Suprapubic skin (tissue), 4 donors: Measurements from ENCODE around the gene TMUB1. TPM values are rescaled to one million over a fixed set of nuclear protein-coding genes. Genes with fewer than 3 reads are reported as not detected.

ENCODE experiments used
- DNase-seq, 2 donors: peaks; one replicate each; pipeline ENCODE4 v3.0.0-alpha.2; 2019; ENCODE audit warnings: low spot score in 2 of 2
- H3K27ac ChIP-seq: fragments of 200-600 bp; sonication (generic); one replicate; pipeline ENCODE4 v1.5.1; 2019
- H3K27me3 ChIP-seq: fragments of 200-600 bp; sonication (generic); one replicate; pipeline ENCODE4 v1.5.1; 2019
- H3K36me3 ChIP-seq: fragments of 200-600 bp; sonication (generic); one replicate; pipeline ENCODE4 v1.5.1; 2019
- H3K4me1 ChIP-seq: fragments of 200-600 bp; sonication (generic); one replicate; pipeline ENCODE4 v1.5.1; 2019
- H3K4me3 ChIP-seq: fragments of 200-600 bp; sonication (generic); one replicate; pipeline ENCODE4 v1.5.1; 2019; ENCODE audit warnings: mild to moderate bottlenecking
- H3K9me3 ChIP-seq: fragments of 200-600 bp; sonication (generic); one replicate; pipeline ENCODE4 v1.5.1; 2019
- EP300 ChIP-seq: sonication (generic); formaldehyde crosslinking; IDR thresholded peaks from one replicate; pipeline ENCODE4 v1.6.1; 2017; ENCODE audit warnings: antibody characterized with exemption
- POLR2A ChIP-seq, 2 donors: fragments of 450-650 bp; IDR thresholded peaks; one replicate each; pipeline ENCODE4 v1.6.1; 2017; ENCODE audit warnings: antibody characterized with exemption in 2 of 2, mild to moderate bottlenecking in 2 of 2, moderate library complexity in 2 of 2
- POLR2AphosphoS5 ChIP-seq, 3 donors: sonication (generic); formaldehyde crosslinking; IDR thresholded peaks; one replicate each; pipeline ENCODE4 v1.6.1; 2017; ENCODE audit warnings: antibody characterized with exemption in 3 of 3
- WGBS: methylation state at CpG from one replicate; pipeline ENCODE4 v1.1.5; 2018; 5-methylcytosine and 5-hydroxymethylcytosine counted together
- total RNA-seq, 4 donors: library from RNA; depleted of rRNA; stranded (reverse); fragments of >200 nt; gene quantifications; one replicate each; pipeline ENCODE4 v1.1.0, GENCODE V29; 2016
- TF ChIP-seq, protein P1 (sequence below), 2 donors: fragments of 200-600 bp in 1 of 2; fragments of 450-650 bp in 1 of 2; sonication (generic) in 1 of 2; IDR thresholded peaks; one replicate each; pipeline ENCODE4 v1.5.1; 2016 to 2019; ENCODE audit warnings: antibody characterized with exemption in 2 of 2, mild to moderate bottlenecking in 1 of 2, moderate library complexity in 1 of 2

The TMUB1 gene
- total RNA-seq, 4 donors from 2014 or later: 32.5 to 50.3 (median 45.7) TPM

- Histone ChIP-seq H3K4me1 (peaks cover 69% of the 10 kb centered on the region), H3K36me3 (peaks cover 27% of the 10 kb centered on the region), H3K27ac (peak overlapping the region; percentile 91), H3K27me3 (no peaks in the 10 kb centered on the region), H3K9me3 (no peaks in the 10 kb centered on the region), H3K4me3 (peak overlapping the region; percentile 75)
- DNase-seq: no peak
- 2% methylated on average over 9 of the region's 31 CpGs for WGBS
- TF ChIP-seq POLR2A (IDR thresholded peaks at IDR 0.05): no peak
- TF ChIP-seq, protein P1, sequence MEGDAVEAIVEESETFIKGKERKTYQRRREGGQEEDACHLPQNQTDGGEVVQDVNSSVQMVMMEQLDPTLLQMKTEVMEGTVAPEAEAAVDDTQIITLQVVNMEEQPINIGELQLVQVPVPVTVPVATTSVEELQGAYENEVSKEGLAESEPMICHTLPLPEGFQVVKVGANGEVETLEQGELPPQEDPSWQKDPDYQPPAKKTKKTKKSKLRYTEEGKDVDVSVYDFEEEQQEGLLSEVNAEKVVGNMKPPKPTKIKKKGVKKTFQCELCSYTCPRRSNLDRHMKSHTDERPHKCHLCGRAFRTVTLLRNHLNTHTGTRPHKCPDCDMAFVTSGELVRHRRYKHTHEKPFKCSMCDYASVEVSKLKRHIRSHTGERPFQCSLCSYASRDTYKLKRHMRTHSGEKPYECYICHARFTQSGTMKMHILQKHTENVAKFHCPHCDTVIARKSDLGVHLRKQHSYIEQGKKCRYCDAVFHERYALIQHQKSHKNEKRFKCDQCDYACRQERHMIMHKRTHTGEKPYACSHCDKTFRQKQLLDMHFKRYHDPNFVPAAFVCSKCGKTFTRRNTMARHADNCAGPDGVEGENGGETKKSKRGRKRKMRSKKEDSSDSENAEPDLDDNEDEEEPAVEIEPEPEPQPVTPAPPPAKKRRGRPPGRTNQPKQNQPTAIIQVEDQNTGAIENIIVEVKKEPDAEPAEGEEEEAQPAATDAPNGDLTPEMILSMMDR (IDR thresholded peaks at IDR 0.05): no peak
- TF ChIP-seq EP300: no peak
- no peak for TF ChIP-seq POLR2AphosphoS5 (IDR thresholded peaks at IDR 0.05)
Observed at GRCh38 chr7:151080067-151080521, 3.2 kb downstream of the TMUB1 start.

DNA sequence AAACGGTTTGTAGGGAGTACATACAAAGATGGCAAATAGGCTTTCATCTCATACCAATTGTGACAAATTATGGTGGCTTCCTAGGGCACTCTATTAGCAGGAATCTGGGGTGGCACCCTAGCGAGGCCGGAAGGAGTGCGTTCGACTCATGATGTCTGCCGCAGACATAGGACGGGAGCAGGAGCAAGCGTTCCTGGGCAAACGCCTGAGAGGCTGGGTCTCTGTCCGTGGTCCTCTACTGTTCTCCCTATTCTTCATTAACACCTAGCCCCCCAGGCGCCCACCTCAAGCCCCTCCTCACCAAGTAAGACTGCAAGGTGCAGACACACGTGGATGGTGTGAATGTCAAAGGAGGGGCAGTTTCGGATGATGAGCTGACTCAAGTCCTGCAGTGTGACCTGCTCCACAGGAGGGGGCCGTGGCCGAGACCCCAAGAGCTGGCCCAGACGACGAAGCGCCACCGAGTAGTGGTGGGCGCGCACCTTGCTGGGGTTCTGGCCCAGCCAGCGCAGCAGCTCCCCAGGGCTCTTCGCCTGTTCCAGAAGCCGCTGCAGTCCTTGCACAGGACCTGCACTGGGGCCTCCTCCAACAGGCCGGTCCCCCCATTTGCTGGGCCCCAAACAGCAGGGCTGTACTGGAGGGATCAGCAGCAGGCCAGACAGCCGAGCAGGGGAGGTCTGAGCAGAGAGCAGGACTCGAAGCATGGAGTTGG, 3.9 kb downstream of the TMUB1 start:
- Histone ChIP-seq H3K4me1 (peaks cover 67% of the 10 kb centered on the region), H3K27me3 (no peaks in the 10 kb centered on the region), H3K9me3 (no peaks in the 10 kb centered on the region), H3K36me3 (peaks cover 35% of the 10 kb centered on the region), H3K4me3 (peak overlapping the region; percentile 75), H3K27ac (no peak overlapping the region)
- peak in 1 of 2 donors; percentile 64 for DNase-seq
- TF ChIP-seq, protein P1 (IDR thresholded peaks at IDR 0.05): no peak
- no peak for TF ChIP-seq EP300
- no peak for TF ChIP-seq POLR2AphosphoS5 (IDR thresholded peaks at IDR 0.05)
- TF ChIP-seq POLR2A (IDR thresholded peaks at IDR 0.05): no peak
- WGBS: 78% methylated on average over 23 of the region's 27 CpGs

DNA sequence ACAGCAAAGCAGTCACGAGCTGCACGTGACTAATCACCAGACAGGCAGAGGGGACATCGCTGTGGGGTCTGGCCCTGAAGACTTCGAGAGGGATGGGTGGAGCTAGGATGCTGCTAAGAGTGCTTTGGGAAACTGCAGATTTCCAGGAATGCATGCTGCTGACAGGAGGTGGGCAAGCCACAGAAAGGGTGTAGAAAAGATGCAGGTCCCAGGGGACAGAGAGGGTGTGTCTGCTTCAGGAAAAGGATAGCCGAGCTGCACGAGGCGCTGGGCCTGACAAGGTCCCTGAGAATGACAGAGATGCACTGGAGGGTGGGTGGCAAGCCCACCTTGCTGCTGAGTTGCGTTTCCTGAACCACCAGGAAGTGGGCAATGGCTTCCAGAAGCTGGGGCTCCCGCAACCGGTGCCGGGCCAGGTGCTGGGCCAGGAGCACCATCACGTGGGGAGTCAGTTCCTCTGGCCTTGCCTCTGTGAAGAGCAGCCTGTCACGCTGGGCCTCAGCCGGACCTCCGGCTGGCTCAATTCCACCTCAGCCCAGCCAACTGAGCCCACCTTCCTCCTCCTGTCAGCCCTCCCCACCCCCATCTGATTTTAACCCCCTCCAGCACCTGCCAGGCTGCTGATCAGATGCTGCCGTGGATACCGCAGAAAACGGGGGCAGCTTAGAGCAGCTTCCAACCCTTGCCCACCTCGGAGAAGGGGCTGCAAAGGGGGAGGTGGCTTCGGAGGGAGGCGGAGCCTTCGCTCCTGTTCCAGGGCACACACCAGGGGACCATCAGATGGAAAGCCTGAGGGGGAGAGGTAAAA, 4.9 kb downstream of the TMUB1 start:
- peaks cover 44% of the 10 kb centered on the region for H3K36me3 ChIP-seq
- TF ChIP-seq, protein P1 (IDR thresholded peaks at IDR 0.05): no peak
- no peak for TF ChIP-seq POLR2AphosphoS5 (IDR thresholded peaks at IDR 0.05)
- no peak for TF ChIP-seq POLR2A (IDR thresholded peaks at IDR 0.05)
- TF ChIP-seq EP300: no peak
- H3K4me1 ChIP-seq: peaks cover 61% of the 10 kb centered on the region
- peak in 1 of 2 donors; percentile 87 for DNase-seq
- H3K4me3 ChIP-seq: no peak overlapping the region
- no peaks in the 10 kb centered on the region for H3K9me3 ChIP-seq
- H3K27ac ChIP-seq: peak overlapping the region; percentile 20
- 52% methylated on average over 14 of the region's 22 CpGs for WGBS
- no peaks in the 10 kb centered on the region for H3K27me3 ChIP-seq

GRCh38 chr7:151077705-151078232, 5.5 kb downstream of the TMUB1 start:
- peak overlapping the region; percentile 20 for H3K27ac ChIP-seq
- TF ChIP-seq POLR2A (IDR thresholded peaks at IDR 0.05): no peak
- TF ChIP-seq, protein P1 (IDR thresholded peaks at IDR 0.05): no peak
- no peak for TF ChIP-seq EP300
- no peak for TF ChIP-seq POLR2AphosphoS5 (IDR thresholded peaks at IDR 0.05)
- DNase-seq: peak in 1 of 2 donors; percentile 64
- WGBS: 67% methylated on average over 9 of the region's 10 CpGs
- H3K36me3 ChIP-seq: peaks cover 50% of the 10 kb centered on the region
- H3K4me1 ChIP-seq: peaks cover 57% of the 10 kb centered on the region
- no peaks in the 10 kb centered on the region for H3K27me3 ChIP-seq
- no peaks in the 10 kb centered on the region for H3K9me3 ChIP-seq
- H3K4me3 ChIP-seq: no peak overlapping the region
